Stimulated activated effector memory CD8-positive, alpha-beta T cell treated with anti-CD3 and anti-CD28 coated beads, Interleukin-12 subunit alpha, Interleukin-12 subunit beta, amount 100 ng/mL, for 72 hours (primary cell): ENCODE results near the gene TDRD12.

Experiments
- ATAC-seq: fragments of 150-1000 bp; cut with Tn5 transposase; 2 replicates; pipeline ENCODE4 v1.10.0; 2021
- DNase-seq, 2 donors: peaks; one replicate each; pipeline ENCODE4 v3.0.0; 2021 to 2022; ENCODE audit warnings: low spot score in 2 of 2
- H3K27ac Mint-ChIP-seq: one replicate; pipeline ENCODE4 v1.8.0; 2022; ENCODE audit warnings: mild to moderate bottlenecking, mixed read lengths
- H3K36me3 Mint-ChIP-seq: one replicate; pipeline ENCODE4 v1.8.0; 2022; ENCODE audit warnings: mild to moderate bottlenecking, mixed read lengths
- H3K4me1 Mint-ChIP-seq: one replicate; pipeline ENCODE4 v1.8.0; 2022; ENCODE audit warnings: mixed read lengths
- H3K4me3 Mint-ChIP-seq: one replicate; pipeline ENCODE4 v1.8.0; 2022; ENCODE audit warnings: mild to moderate bottlenecking, mixed read lengths
- H3K9me3 Mint-ChIP-seq: one replicate; pipeline ENCODE4 v1.8.0; 2022; ENCODE audit warnings: mixed read lengths

The TDRD12 gene

DNA sequence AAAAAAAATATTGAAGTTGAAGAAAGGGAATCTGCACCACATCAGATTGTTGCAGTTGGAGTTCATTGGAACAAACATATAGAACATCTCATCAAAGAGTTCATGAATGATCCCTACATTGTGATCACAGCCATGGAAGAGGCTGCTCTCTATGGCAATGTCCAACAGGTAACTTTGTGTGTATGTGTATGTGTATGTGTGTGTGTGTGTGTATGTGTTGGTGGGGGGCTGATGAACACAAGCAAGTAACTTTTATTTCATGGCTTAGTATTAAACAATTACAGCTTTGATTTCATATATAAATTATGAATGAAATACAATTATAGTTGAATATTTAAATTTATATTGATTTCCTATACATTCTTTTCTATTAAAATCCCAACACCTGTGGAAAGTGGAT, 80.6 kb downstream of the TDRD12 start:
- Mint-ChIP-seq H3K4me1 (peaks cover 6% of the 10 kb centered on the region), H3K27ac (no peak overlapping the region), H3K4me3 (no peak overlapping the region), H3K36me3 (no peaks in the 10 kb centered on the region), H3K9me3 (no peaks in the 10 kb centered on the region)
- ATAC-seq (no peak), DNase-seq (no peak)

DNA sequence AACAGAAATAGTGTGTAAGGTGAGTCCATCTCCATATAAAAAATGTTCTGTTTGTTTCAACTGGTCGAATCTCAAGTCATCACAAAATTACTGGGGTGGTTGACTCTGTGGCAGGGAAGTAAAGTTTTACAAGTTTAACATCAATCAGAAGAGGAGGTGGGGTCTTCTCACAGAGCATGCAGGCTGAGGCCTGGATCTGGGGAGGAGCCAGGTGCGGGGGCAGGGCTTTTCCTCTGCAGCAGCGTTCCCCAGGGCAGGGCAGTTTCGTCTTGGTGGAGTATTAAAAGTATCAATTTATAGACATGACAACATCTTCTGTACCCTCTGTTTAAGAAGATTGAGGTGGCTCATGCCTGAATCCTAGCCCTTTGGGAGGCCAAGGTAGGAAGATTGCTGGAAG, 81.2 kb downstream of the TDRD12 start:
- Mint-ChIP-seq H3K36me3 (no peaks in the 10 kb centered on the region), H3K4me3 (no peak overlapping the region), H3K9me3 (no peaks in the 10 kb centered on the region), H3K4me1 (peaks cover 1% of the 10 kb centered on the region), H3K27ac (no peak overlapping the region)
- ATAC-seq (no peak), DNase-seq (no peak)

GRCh38 chr19:32802840-32803239, 83.3 kb downstream of the TDRD12 start:
- Mint-ChIP-seq H3K36me3 (no peaks in the 10 kb centered on the region), H3K4me3 (no peak overlapping the region), H3K9me3 (no peaks in the 10 kb centered on the region), H3K4me1 (no peaks in the 10 kb centered on the region), H3K27ac (no peak overlapping the region)
- DNase-seq (no peak), ATAC-seq (no peak)

DNA sequence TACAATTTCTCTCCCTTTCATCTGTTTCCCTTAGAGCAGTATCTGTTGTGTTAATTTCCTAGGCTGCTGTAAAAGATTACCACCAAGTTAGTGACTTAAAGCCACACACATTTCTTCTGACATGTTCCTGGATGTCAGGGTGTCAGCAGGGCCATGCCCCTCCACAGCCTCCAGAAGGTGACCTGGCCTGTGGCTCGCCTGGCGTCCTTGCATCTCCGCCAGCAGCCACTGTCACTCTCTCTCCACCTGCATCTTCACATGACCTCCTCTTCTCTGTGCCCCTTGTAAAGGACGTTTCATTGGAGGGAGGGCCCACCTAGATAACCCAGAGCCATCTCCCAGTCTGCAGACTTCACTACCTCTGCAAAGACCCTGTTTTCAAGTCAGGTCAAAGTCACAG, 88.7 kb downstream of the TDRD12 start:
- Mint-ChIP-seq H3K9me3 (no peaks in the 10 kb centered on the region), H3K36me3 (no peaks in the 10 kb centered on the region), H3K27ac (no peak overlapping the region), H3K4me1 (peaks cover 7% of the 10 kb centered on the region), H3K4me3 (no peak overlapping the region)
- ATAC-seq (no peak), DNase-seq (no peak)

GRCh38 chr19:32809254-32809653, 89.7 kb downstream of the TDRD12 start:
- peaks cover 7% of the 10 kb centered on the region for H3K4me1 Mint-ChIP-seq
- DNase-seq: no peak
- no peaks in the 10 kb centered on the region for H3K36me3 Mint-ChIP-seq
- ATAC-seq: peak; percentile 21
- no peak overlapping the region for H3K27ac Mint-ChIP-seq
- no peak overlapping the region for H3K4me3 Mint-ChIP-seq
- H3K9me3 Mint-ChIP-seq: no peaks in the 10 kb centered on the region

GRCh38 chr19:32809754-32810153, 90.2 kb downstream of the TDRD12 start:
- no peak overlapping the region for H3K27ac Mint-ChIP-seq
- no peak overlapping the region for H3K4me3 Mint-ChIP-seq
- DNase-seq (no peak), ATAC-seq (no peak)
- H3K9me3 Mint-ChIP-seq: no peaks in the 10 kb centered on the region
- peaks cover 7% of the 10 kb centered on the region for H3K4me1 Mint-ChIP-seq
- no peaks in the 10 kb centered on the region for H3K36me3 Mint-ChIP-seq

- no peak for ATAC-seq
- no peaks in the 10 kb centered on the region for H3K9me3 Mint-ChIP-seq
- H3K27ac Mint-ChIP-seq: no peak overlapping the region
- DNase-seq: no peak
- H3K4me1 Mint-ChIP-seq: peaks cover 7% of the 10 kb centered on the region
- no peak overlapping the region for H3K4me3 Mint-ChIP-seq
- no peaks in the 10 kb centered on the region for H3K36me3 Mint-ChIP-seq
Measured at GRCh38 chr19:32810452-32810851, 90.9 kb downstream of the TDRD12 start.

DNA sequence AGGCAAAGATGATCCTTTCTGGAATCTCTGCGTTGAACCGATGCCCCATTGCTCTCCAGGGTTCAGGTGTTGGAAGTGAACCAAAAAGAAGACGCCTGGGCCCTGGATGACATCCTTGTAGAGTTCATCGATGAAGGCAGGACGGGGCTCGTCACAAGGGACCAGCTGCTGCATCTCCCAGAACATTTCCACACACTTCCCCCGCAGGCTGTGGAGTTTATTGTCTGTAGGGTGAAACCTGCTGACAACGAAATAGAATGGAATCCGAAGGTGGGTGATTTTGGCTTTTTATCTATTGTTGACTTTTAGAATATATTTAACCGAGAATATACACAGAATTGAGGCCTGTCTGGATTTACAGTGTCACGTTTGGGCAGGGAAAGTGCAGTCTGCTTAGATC, 91.6 kb downstream of the TDRD12 start:
- no peaks in the 10 kb centered on the region for H3K9me3 Mint-ChIP-seq
- no peak overlapping the region for H3K4me3 Mint-ChIP-seq
- H3K4me1 Mint-ChIP-seq: peaks cover 7% of the 10 kb centered on the region
- DNase-seq (no peak), ATAC-seq (no peak)
- no peak overlapping the region for H3K27ac Mint-ChIP-seq
- no peaks in the 10 kb centered on the region for H3K36me3 Mint-ChIP-seq

GRCh38 chr19:32812036-32812435, 92.5 kb downstream of the TDRD12 start:
- no peak overlapping the region for H3K27ac Mint-ChIP-seq
- no peak for ATAC-seq

GRCh38 chr19:32812571-32812970, 93.0 kb downstream of the TDRD12 start:
- ATAC-seq: no peak

More at GRCh38 chr19:32812036-32812435, 92.5 kb downstream of the TDRD12 start:
- H3K4me1 Mint-ChIP-seq: peaks cover 7% of the 10 kb centered on the region
- H3K9me3 Mint-ChIP-seq: no peaks in the 10 kb centered on the region
- no peak overlapping the region for H3K4me3 Mint-ChIP-seq
- no peak for DNase-seq
- no peaks in the 10 kb centered on the region for H3K36me3 Mint-ChIP-seq

DNA sequence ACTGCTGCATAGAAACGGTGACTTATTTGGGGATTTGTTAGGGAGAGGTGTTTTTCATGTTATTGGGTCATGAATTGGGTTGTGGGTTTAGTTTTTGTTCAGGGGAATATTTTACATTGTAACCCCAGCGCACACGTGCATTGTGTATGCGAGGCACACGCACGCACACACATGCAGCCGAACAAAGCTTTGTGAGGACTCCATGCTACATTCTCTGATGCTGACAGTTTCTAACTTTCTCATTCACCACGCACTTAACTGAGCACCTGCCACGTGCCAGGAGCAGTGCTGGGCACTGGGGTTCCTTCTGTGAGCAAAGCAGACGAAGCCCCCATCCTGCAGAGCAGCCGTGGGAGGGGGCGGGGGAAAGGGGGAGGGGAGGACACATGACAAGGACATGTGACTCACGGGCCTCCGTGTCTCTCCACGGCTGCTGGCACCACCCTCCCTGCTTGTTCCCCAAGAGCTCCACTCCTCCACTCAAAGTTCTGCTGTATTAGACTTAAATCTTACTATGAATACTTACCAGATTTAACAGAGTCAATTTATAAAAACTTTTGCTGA, 94.4 kb downstream of the TDRD12 start:
- H3K4me3 Mint-ChIP-seq: no peak overlapping the region
- no peaks in the 10 kb centered on the region for H3K9me3 Mint-ChIP-seq
- H3K27ac Mint-ChIP-seq: no peak overlapping the region
- H3K4me1 Mint-ChIP-seq: peaks cover 7% of the 10 kb centered on the region
- ATAC-seq (no peak), DNase-seq (no peak)
- H3K36me3 Mint-ChIP-seq: no peaks in the 10 kb centered on the region

More at GRCh38 chr19:32812571-32812970, 93.0 kb downstream of the TDRD12 start:
- Mint-ChIP-seq H3K4me3 (no peak overlapping the region), H3K9me3 (no peaks in the 10 kb centered on the region), H3K27ac (no peak overlapping the region), H3K36me3 (no peaks in the 10 kb centered on the region), H3K4me1 (peaks cover 7% of the 10 kb centered on the region)
- DNase-seq: no peak

GRCh38 chr19:32814624-32815023, 95.1 kb downstream of the TDRD12 start:
- ATAC-seq (no peak), DNase-seq (no peak)
- Mint-ChIP-seq H3K27ac (no peak overlapping the region), H3K4me1 (peaks cover 4% of the 10 kb centered on the region), H3K36me3 (no peaks in the 10 kb centered on the region), H3K9me3 (no peaks in the 10 kb centered on the region), H3K4me3 (no peak overlapping the region)

- Mint-ChIP-seq H3K4me1 (peaks cover 8% of the 10 kb centered on the region), H3K4me3 (no peak overlapping the region), H3K27ac (no peak overlapping the region), H3K36me3 (no peaks in the 10 kb centered on the region), H3K9me3 (no peaks in the 10 kb centered on the region)
- ATAC-seq (no peak), DNase-seq (no peak)
Measured at GRCh38 chr19:32816555-32817099, 97.1 kb downstream of the TDRD12 start.

- Mint-ChIP-seq H3K9me3 (no peaks in the 10 kb centered on the region), H3K4me3 (no peak overlapping the region), H3K27ac (no peak overlapping the region), H3K4me1 (peaks cover 8% of the 10 kb centered on the region), H3K36me3 (no peaks in the 10 kb centered on the region)
- ATAC-seq (peak; percentile 13), DNase-seq (no peak)
Measured at GRCh38 chr19:32817569-32818476, 98.3 kb downstream of the TDRD12 start.

- Mint-ChIP-seq H3K27ac (no peak overlapping the region), H3K4me1 (peaks cover 8% of the 10 kb centered on the region), H3K36me3 (no peaks in the 10 kb centered on the region), H3K9me3 (no peaks in the 10 kb centered on the region), H3K4me3 (no peak overlapping the region)
- ATAC-seq: no peak
- DNase-seq: no peak
Measured at GRCh38 chr19:32818536-32818935, 99.0 kb downstream of the TDRD12 start.
